ENCODE measurements around the gene PPP6R2. TPM values are rescaled to one million over a fixed set of nuclear protein-coding genes. Genes with fewer than 3 reads are reported as not detected.

PPP6R2 gene
- total and polyA plus RNA-seq, 2 donors (not counting 3 experiments of a cell fraction or from before 2014, with no cell fraction given): 38.6 to 54.6 TPM

GRCh38 chr22:50325444-50326224 lies 17.5 kb upstream of the PPP6R2 start:
- Histone ChIP-seq H3K4me3 (replicated peaks in 1 of 3; ENCODE audit: insufficient read depth in 1 of 3, low read depth in 1 of 3, low read length in 3 of 3) (no peak overlapping the region), H3K27me3 (ENCODE audit: control insufficient read depth in 2 of 2, insufficient read depth in 2 of 2, low read length in 2 of 2) (no peaks in the 10 kb centered on the region), H2AFZ (ENCODE audit: low read depth, low read length) (no peak overlapping the region), H3K9me3 (replicated peaks; ENCODE audit: control insufficient read depth, insufficient read depth, low read length) (no peaks in the 10 kb centered on the region), H3K27ac (ENCODE audit: insufficient read depth, low read depth, low read length) (no peak overlapping the region), H3K36me3 (ENCODE audit: control insufficient read depth in 2 of 2, extremely low read depth in 1 of 2, insufficient read depth in 2 of 2, low read length in 2 of 2) (no peaks in the 10 kb centered on the region), H3K4me1 (ENCODE audit: control insufficient read depth, extremely low read depth, insufficient read depth, low read length) (peaks cover 9% of the 10 kb centered on the region), H4K20me1 (replicated peaks; ENCODE audit: control insufficient read depth, extremely low read depth, insufficient read depth, low read length) (no peaks in the 10 kb centered on the region), H3K9ac (replicated peaks; ENCODE audit: extremely low read depth, insufficient read depth, low read length) (no peak overlapping the region), H3K4me2 (ENCODE audit: insufficient read depth, low read length) (no peak overlapping the region), H3K79me2 (ENCODE audit: control insufficient read depth, insufficient read depth, low read length) (no peaks in the 10 kb centered on the region), H3K9me1 (replicated peaks; ENCODE audit: control insufficient read depth, extremely low read depth, insufficient read depth, low read length) (no peaks in the 10 kb centered on the region)
- dilution Hi-C loops (cut with MboI; ENCODE audit: extremely low pct_ligation_motif_present, low sequenced_read_pairs) (no loop called here), intact Hi-C loops (cut with micrococcal nuclease) (loop anchor here (1.0 to 2.0 kb wide), 4 partner anchors 17 to 55 kb away; partner anchors contain the start of genes MAPK11 and PPP6R2)
- POLR2A ChIA-PET: no interaction called here
- BruUV-seq (replicated peaks): no TSS peak
- TF ChIP-seq CTCF (IDR thresholded peaks at IDR 0.05; ENCODE audit: extremely low read depth in 1 of 2, insufficient read depth in 1 of 2, low read depth in 1 of 2, low read length in 2 of 2): no peak
- no peak for TF ChIP-seq POLR2A (IDR thresholded peaks at IDR 0.05; ENCODE audit: low read depth, low read length)
- peak; percentile 17 for TF ChIP-seq JUN (IDR thresholded peaks at IDR 0.05; ENCODE audit: borderline replicate concordance, insufficient read depth, insufficient read length, low read depth)
- DNase-seq (ENCODE audit: low read depth, low spot score) (no peak), FAIRE-seq (peak; percentile 79)
- CTCF ChIA-PET: interaction anchor here (0.7 to 5.6 kb wide), 14 partner anchors 8 to 85 kb away, joined by 3 to 36 read pairs (median 4); partner anchors contain the start of genes HDAC10 and PLXNB2
